Tibial nerve (tissue), 4 donors: ENCODE results near the gene ALK.

ENCODE experiments used
- EP300 ChIP-seq, 2 donors: sonication (generic); formaldehyde crosslinking; IDR thresholded peaks; one replicate each; pipeline ENCODE4 v1.6.1; 2017; ENCODE audit warnings: antibody characterized with exemption in 2 of 2, mild to moderate bottlenecking in 1 of 2
- POLR2A ChIP-seq, 2 donors: fragments of 450-650 bp; IDR thresholded peaks; one replicate each; pipeline ENCODE4 v1.6.1; 2017; ENCODE audit warnings: antibody characterized with exemption in 2 of 2, mild to moderate bottlenecking in 2 of 2, moderate library complexity in 2 of 2
- TF ChIP-seq, protein P1 (sequence below), 5 experiments: fragments of 200-600 bp in 3 of 5; fragments of 450-650 bp in 2 of 5; sonication (generic) in 3 of 5; IDR thresholded peaks; one replicate each; pipeline ENCODE4 v1.5.1; 2016 to 2019; ENCODE audit warnings: antibody characterized with exemption in 5 of 5, mild to moderate bottlenecking in 3 of 5, moderate library complexity in 2 of 5

DNA sequence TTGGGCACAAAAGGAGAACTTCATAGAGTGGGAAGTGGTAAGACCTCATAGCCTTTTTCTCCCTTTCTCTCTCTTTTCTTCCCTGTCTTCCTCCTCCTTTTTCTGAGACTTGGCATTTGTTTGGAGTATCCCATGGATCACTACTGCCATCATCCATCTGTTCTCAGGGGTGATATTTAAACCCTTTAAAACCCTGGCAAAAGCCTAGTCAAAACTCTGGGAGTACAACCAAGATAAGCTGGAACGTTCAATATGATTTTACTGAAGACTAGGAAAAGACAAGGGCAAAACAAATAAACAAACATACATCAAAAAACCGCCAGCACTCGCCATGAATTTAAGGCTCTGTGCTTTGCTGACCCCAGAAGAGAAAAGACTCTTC, 552.7 kb downstream of the ALK start:
- TF ChIP-seq, protein P1, sequence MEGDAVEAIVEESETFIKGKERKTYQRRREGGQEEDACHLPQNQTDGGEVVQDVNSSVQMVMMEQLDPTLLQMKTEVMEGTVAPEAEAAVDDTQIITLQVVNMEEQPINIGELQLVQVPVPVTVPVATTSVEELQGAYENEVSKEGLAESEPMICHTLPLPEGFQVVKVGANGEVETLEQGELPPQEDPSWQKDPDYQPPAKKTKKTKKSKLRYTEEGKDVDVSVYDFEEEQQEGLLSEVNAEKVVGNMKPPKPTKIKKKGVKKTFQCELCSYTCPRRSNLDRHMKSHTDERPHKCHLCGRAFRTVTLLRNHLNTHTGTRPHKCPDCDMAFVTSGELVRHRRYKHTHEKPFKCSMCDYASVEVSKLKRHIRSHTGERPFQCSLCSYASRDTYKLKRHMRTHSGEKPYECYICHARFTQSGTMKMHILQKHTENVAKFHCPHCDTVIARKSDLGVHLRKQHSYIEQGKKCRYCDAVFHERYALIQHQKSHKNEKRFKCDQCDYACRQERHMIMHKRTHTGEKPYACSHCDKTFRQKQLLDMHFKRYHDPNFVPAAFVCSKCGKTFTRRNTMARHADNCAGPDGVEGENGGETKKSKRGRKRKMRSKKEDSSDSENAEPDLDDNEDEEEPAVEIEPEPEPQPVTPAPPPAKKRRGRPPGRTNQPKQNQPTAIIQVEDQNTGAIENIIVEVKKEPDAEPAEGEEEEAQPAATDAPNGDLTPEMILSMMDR (IDR thresholded peaks at IDR 0.05): no peak
- TF ChIP-seq POLR2A (IDR thresholded peaks at IDR 0.05): no peak
- no peak for TF ChIP-seq EP300 (IDR thresholded peaks at IDR 0.05)
